HUES48 (cell line): ENCODE data around the gene UBB.
"Not testable (repeated sequence)": the region's sequence is repeated elsewhere in the genome, so short reads cannot be mapped to it uniquely, and the experiment has no call there.

Experiments
- H3K27ac ChIP-seq: one replicate; pipeline ENCODE4 v1.7.0; 2013; ENCODE audit warnings: low read depth, low read length, inconsistent platforms
- H3K27me3 ChIP-seq: 2 replicates; pipeline ENCODE4 v1.6.1; 2013; ENCODE audit warnings: mild to moderate bottlenecking, low read length; ENCODE audit not compliant: control insufficient read depth, insufficient read depth
- H3K36me3 ChIP-seq: 2 replicates; pipeline ENCODE4 v1.6.1; 2013; ENCODE audit warnings: low read length; ENCODE audit not compliant: control insufficient read depth, insufficient read depth
- H3K4me1 ChIP-seq: 2 replicates; pipeline ENCODE4 v1.6.1; 2013; ENCODE audit warnings: mild to moderate bottlenecking, low read length; ENCODE audit not compliant: control insufficient read depth, insufficient read depth
- H3K4me3 ChIP-seq: 2 replicates; pipeline ENCODE4 v1.5.1; 2013; ENCODE audit warnings: mild to moderate bottlenecking, low read depth, low read length
- H3K9ac ChIP-seq: 2 replicates; pipeline ENCODE4 v1.6.1; 2013; ENCODE audit warnings: mild to moderate bottlenecking, low read depth, low read length, moderate library complexity
- H3K9me3 ChIP-seq: 2 replicates; pipeline ENCODE4 v1.6.1; 2013; ENCODE audit warnings: low read length; ENCODE audit not compliant: control insufficient read depth, insufficient read depth

UBB gene

GRCh38 chr17:16377941-16378341 is 3.0 kb upstream of the UBB start:
- no peak overlapping the region for H3K9ac ChIP-seq
- H3K4me1 ChIP-seq: peaks cover 8% of the 10 kb centered on the region

GRCh38 chr17:16378636-16379282 is 2.1 kb upstream of the UBB start:
- no peak overlapping the region for H3K9ac ChIP-seq
- H3K36me3 ChIP-seq: peaks cover 22% of the 10 kb centered on the region
- H3K4me1 ChIP-seq: peaks cover 8% of the 10 kb centered on the region
- peak overlapping the region; percentile 28 for H3K27ac ChIP-seq
- H3K9me3 ChIP-seq: no peaks in the 10 kb centered on the region
- H3K27me3 ChIP-seq: no peaks in the 10 kb centered on the region
- H3K4me3 ChIP-seq: no peak overlapping the region

More at GRCh38 chr17:16377941-16378341, 3.0 kb upstream of the UBB start:
- Histone ChIP-seq H3K9me3 (no peaks in the 10 kb centered on the region), H3K27me3 (no peaks in the 10 kb centered on the region), H3K36me3 (peaks cover 14% of the 10 kb centered on the region), H3K27ac (no peak overlapping the region), H3K4me3 (no peak overlapping the region)

GRCh38 chr17:16379654-16380053 is 1.2 kb upstream of the UBB start:
- Histone ChIP-seq H3K9me3 (no peaks in the 10 kb centered on the region), H3K4me3 (no peak overlapping the region), H3K4me1 (peaks cover 8% of the 10 kb centered on the region), H3K27me3 (no peaks in the 10 kb centered on the region), H3K36me3 (peaks cover 22% of the 10 kb centered on the region), H3K9ac (no peak overlapping the region), H3K27ac (no peak overlapping the region)

- H3K36me3 ChIP-seq: peaks cover 22% of the 10 kb centered on the region
- H3K9ac ChIP-seq: peak overlapping the region; percentile 93
- H3K4me3 ChIP-seq: peak overlapping the region; percentile 95
- H3K27me3 ChIP-seq: no peaks in the 10 kb centered on the region
- H3K4me1 ChIP-seq: peaks cover 8% of the 10 kb centered on the region
- H3K27ac ChIP-seq: peak overlapping the region; percentile 97
- no peaks in the 10 kb centered on the region for H3K9me3 ChIP-seq
These were observed 567 bp downstream of the UBB start for GRCh38 chr17:16381496-16381820.

GRCh38 chr17:16383216-16383615 is 2.3 kb downstream of the UBB start:
- Histone ChIP-seq H3K4me1 (peaks cover 12% of the 10 kb centered on the region), H3K9ac (no peak overlapping the region), H3K27ac (no peak overlapping the region), H3K27me3 (no peaks in the 10 kb centered on the region), H3K4me3 (no peak overlapping the region), H3K36me3 (peaks cover 22% of the 10 kb centered on the region), H3K9me3 (no peaks in the 10 kb centered on the region)

GRCh38 chr17:16383772-16384287 is 2.9 kb downstream of the UBB start:
- Histone ChIP-seq H3K9me3 (no peaks in the 10 kb centered on the region), H3K4me1 (0 out of 2 replicates have a peak, but pooled peaks cover 7% of the 10 kb centered on the region), H3K27me3 (no peaks in the 10 kb centered on the region), H3K27ac (no peak overlapping the region), H3K4me3 (no peak overlapping the region), H3K9ac (no peak overlapping the region), H3K36me3 (peaks cover 22% of the 10 kb centered on the region)

GRCh38 chr17:16384557-16384956 is 3.7 kb downstream of the UBB start:
- H3K4me3 ChIP-seq: no peak overlapping the region
- H3K27me3 ChIP-seq: no peaks in the 10 kb centered on the region
- no peak overlapping the region for H3K27ac ChIP-seq
- 0 out of 2 replicates have a peak, but pooled peaks cover 7% of the 10 kb centered on the region for H3K4me1 ChIP-seq
- H3K9me3 ChIP-seq: no peaks in the 10 kb centered on the region
- no peak overlapping the region for H3K9ac ChIP-seq
- peaks cover 22% of the 10 kb centered on the region for H3K36me3 ChIP-seq

GRCh38 chr17:16386126-16386507 is 5.2 kb downstream of the UBB start:
- Histone ChIP-seq H3K9ac (0 out of 2 replicates have a peak overlapping the region, but pooled peaks have one; percentile 53), H3K27ac (peak overlapping the region; percentile 95)

GRCh38 chr17:16391451-16391850 is 10.6 kb downstream of the UBB start:
- Histone ChIP-seq H3K36me3 (no peaks in the 10 kb centered on the region), H3K27ac (no peak overlapping the region), H3K9ac (no peak overlapping the region), H3K4me3 (no peak overlapping the region), H3K27me3 (no peaks in the 10 kb centered on the region), H3K4me1 (0 out of 2 replicates have a peak, but pooled peaks cover 4% of the 10 kb centered on the region), H3K9me3 (no peaks in the 10 kb centered on the region)

More at GRCh38 chr17:16386126-16386507, 5.2 kb downstream of the UBB start:
- H3K4me3 ChIP-seq: peak overlapping the region; percentile 64
- H3K9me3 ChIP-seq, H3K4me1 ChIP-seq, H3K27me3 ChIP-seq: not testable (repeated sequence)
- peaks cover 22% of the 10 kb centered on the region for H3K36me3 ChIP-seq

GRCh38 chr17:16392491-16392890 is 11.6 kb downstream of the UBB start:
- not testable (repeated sequence) for H3K4me1 ChIP-seq, H3K27ac ChIP-seq, H3K27me3 ChIP-seq, H3K36me3 ChIP-seq, H3K4me3 ChIP-seq, H3K9me3 ChIP-seq, H3K9ac ChIP-seq

GRCh38 chr17:16395887-16396286 is 15.0 kb downstream of the UBB start:
- H3K27me3 ChIP-seq, H3K9ac ChIP-seq, H3K4me3 ChIP-seq, H3K9me3 ChIP-seq, H3K36me3 ChIP-seq, H3K27ac ChIP-seq, H3K4me1 ChIP-seq: not testable (repeated sequence)
